CD4-positive, alpha-beta memory T cell (primary cell): ENCODE results near the gene PROX2. TPM values are rescaled to one million over a fixed set of nuclear protein-coding genes. Genes with fewer than 3 reads are reported as not detected.

Source experiments
- CTCF ChIA-PET: fragments of 350-600 bp; sonication (Branson Sonifier 250); formaldehyde crosslinking; loops from one replicate; lab custom pipeline; 2021; ENCODE audit warnings: inconsistent platforms; ENCODE audit not compliant: partially characterized antibody; lab: Charles Lee
- POLR2A ChIA-PET: fragments of 350-600 bp; sonication (Branson Sonifier 250); formaldehyde crosslinking; loops from one replicate; lab custom pipeline; 2021; ENCODE audit not compliant: partially characterized antibody; lab: Charles Lee
- DNase-seq, 5 donors: peaks; one replicate each; pipeline versions ENCODE4 v3.0.0 to v3.0.0-alpha.2; 2020 to 2022; ENCODE audit warnings: mixed read lengths in 1 of 5
- H3K27ac ChIP-seq: one replicate; pipeline ENCODE4 v1.7.0; 2013; ENCODE audit warnings: low read depth, low read length
- H3K27me3 ChIP-seq: 2 replicates; pipeline ENCODE4 v1.7.0; 2013; ENCODE audit warnings: mild to moderate bottlenecking, low read length, moderate library complexity; ENCODE audit not compliant: insufficient read depth
- H3K36me3 ChIP-seq: 2 replicates; pipeline ENCODE4 v1.7.0; 2013; ENCODE audit warnings: mild to moderate bottlenecking, low read length, moderate library complexity; ENCODE audit not compliant: insufficient read depth
- H3K4me1 ChIP-seq: 2 replicates; pipeline ENCODE4 v1.7.0; 2013; ENCODE audit warnings: mild to moderate bottlenecking, low read length, moderate library complexity; ENCODE audit not compliant: insufficient read depth
- H3K4me3 ChIP-seq, 2 donors: one replicate each; pipeline ENCODE4 v1.7.0; 2013; ENCODE audit warnings: low read length in 2 of 2, mild to moderate bottlenecking in 1 of 2
- H3K9me3 ChIP-seq, 2 donors: one replicate each; pipeline ENCODE4 v1.7.0; 2013; ENCODE audit warnings: low read length in 2 of 2, control low read depth in 1 of 2; ENCODE audit not compliant: control insufficient read depth in 1 of 2
- H3K27ac Mint-ChIP-seq, 7 donors: one replicate each; pipeline ENCODE4 v1.8.0; 2020 to 2021; ENCODE audit warnings: mixed read lengths in 7 of 7, mild to moderate bottlenecking in 6 of 7, inconsistent platforms in 3 of 7, moderate library complexity in 3 of 7
- H3K27me3 Mint-ChIP-seq, 2 donors: one replicate each; pipeline ENCODE4 v1.8.0; 2020 to 2021; ENCODE audit warnings: mixed read lengths in 2 of 2
- H3K36me3 Mint-ChIP-seq, 2 donors: one replicate each; pipeline ENCODE4 v1.8.0; 2020 to 2021; ENCODE audit warnings: mixed read lengths in 2 of 2, inconsistent platforms in 1 of 2, mild to moderate bottlenecking in 1 of 2
- H3K4me1 Mint-ChIP-seq, 4 donors: one replicate each; pipeline ENCODE4 v1.8.0; 2020 to 2021; ENCODE audit warnings: mixed read lengths in 4 of 4, mild to moderate bottlenecking in 1 of 4
- H3K4me3 Mint-ChIP-seq, 8 donors: one replicate each; pipeline ENCODE4 v1.8.0; 2020 to 2021; ENCODE audit warnings: mixed read lengths in 8 of 8, mild to moderate bottlenecking in 7 of 8, moderate library complexity in 6 of 8, inconsistent platforms in 3 of 8
- H3K9me3 Mint-ChIP-seq, 8 donors: one replicate each; pipeline ENCODE4 v1.8.0; 2020 to 2021; ENCODE audit warnings: mixed read lengths in 8 of 8, mild to moderate bottlenecking in 5 of 8, inconsistent platforms in 3 of 8, moderate library complexity in 1 of 8
- intact Hi-C: fragments of 100-400 bp; cut with micrococcal nuclease; formaldehyde crosslinking; loops from one replicate; pipeline ENCODE4 v1.15.1; 2023
- polyA plus RNA-seq, 2 donors: library from polyadenylated mRNA; unstranded; fragments of 300-500 nt; fragmentation: Illumina TruSeq; gene quantifications; one replicate each; pipeline ENCODE4 v1.2.3, GENCODE V29; 2021
- total RNA-seq, 2 experiments: library from RNA; stranded (reverse); gene quantifications; one replicate each; pipeline ENCODE4 v1.2.3, GENCODE V29; 2021

PROX2 gene
- total and polyA plus RNA-seq, 4 experiments from 2014 or later: 0.05 TPM; not detected in 3

DNA sequence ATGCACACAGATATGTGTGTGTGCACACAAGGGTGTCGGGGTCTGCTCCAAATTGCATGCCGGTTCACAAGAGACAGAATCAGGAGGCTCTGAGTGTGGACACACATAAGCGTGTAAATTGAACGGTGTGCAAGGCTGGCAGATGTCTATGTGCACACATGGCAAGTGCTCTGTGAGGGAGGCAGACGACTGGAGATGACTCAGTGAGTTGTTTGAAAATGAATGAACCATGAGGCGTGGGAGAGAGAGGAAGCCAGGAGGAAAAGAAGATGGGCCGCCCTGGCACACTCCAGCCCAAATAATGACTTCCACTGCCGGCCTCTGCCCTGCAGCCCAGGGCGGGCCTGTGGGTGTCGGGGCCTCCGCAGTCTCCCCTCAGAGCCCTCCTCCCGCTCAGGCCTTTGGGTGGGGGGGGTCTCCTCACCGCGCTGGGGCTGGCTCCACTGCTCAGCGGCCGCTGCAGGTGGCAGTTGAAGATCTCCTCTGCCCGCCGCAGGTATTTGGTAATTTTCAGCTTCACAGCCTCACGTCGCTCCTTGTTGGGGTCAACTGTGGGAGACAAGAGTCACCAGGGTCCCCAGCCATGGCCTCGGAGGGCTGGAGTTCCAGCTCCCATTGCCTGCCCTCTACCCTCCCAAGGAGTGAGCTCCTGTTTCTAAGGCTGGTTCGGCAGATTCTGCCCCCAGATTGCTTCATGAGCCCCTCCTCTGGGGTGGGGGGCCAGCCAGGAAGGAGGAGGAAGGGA lies 43.6 kb upstream of the PROX2 start:
- no peak overlapping the region for H3K4me3 ChIP-seq
- DNase-seq: no peak
- no peaks in the 10 kb centered on the region for H3K9me3 ChIP-seq
- CTCF ChIA-PET: interaction anchor here (2.1 kb wide), 1 partner anchor 169 kb away, joined by 5 read pairs; no protein-coding TSS in a partner anchor
- H3K9me3 Mint-ChIP-seq: no peaks in the 10 kb centered on the region
- H3K4me1 Mint-ChIP-seq: peaks cover 3 to 8% (median 5%) of the 10 kb centered on the region in 4 donors
- H3K36me3 Mint-ChIP-seq: no peaks in the 10 kb centered on the region
- no peak overlapping the region for H3K4me3 Mint-ChIP-seq
- peak overlapping the region in 1 of 7 donors; percentile 72 for H3K27ac Mint-ChIP-seq
- H3K27me3 Mint-ChIP-seq: peaks cover 0 to 7% of the 10 kb centered on the region in 2 donors
- no peaks in the 10 kb centered on the region for H3K27me3 ChIP-seq
- intact Hi-C loops: no loop called here
- H3K36me3 ChIP-seq: no peaks in the 10 kb centered on the region
- no peak overlapping the region for H3K27ac ChIP-seq
- POLR2A ChIA-PET: no interaction called here
- no peaks in the 10 kb centered on the region for H3K4me1 ChIP-seq

GRCh38 chr14:74918380-74918779 lies 42.4 kb upstream of the PROX2 start:
- CTCF ChIA-PET: no interaction called here
- Mint-ChIP-seq H3K4me3 (no peak overlapping the region), H3K27ac (no peak overlapping the region)

GRCh38 chr14:74917646-74918081 lies 41.7 kb upstream of the PROX2 start:
- H3K27ac Mint-ChIP-seq: peak overlapping the region in 2 of 7 donors; percentile 32 to 43
- no peaks in the 10 kb centered on the region for H3K27me3 Mint-ChIP-seq
- no peak for DNase-seq
- H3K4me3 Mint-ChIP-seq: no peak overlapping the region
- no peak overlapping the region for H3K4me3 ChIP-seq
- no peaks in the 10 kb centered on the region for H3K36me3 Mint-ChIP-seq
- no peaks in the 10 kb centered on the region for H3K9me3 Mint-ChIP-seq
- no peaks in the 10 kb centered on the region for H3K4me1 ChIP-seq
- peaks cover 0 to 6% (median 2%) of the 10 kb centered on the region in 4 donors for H3K4me1 Mint-ChIP-seq
- H3K27me3 ChIP-seq: no peaks in the 10 kb centered on the region
- H3K27ac ChIP-seq: no peak overlapping the region
- H3K36me3 ChIP-seq: no peaks in the 10 kb centered on the region
- POLR2A ChIA-PET: no interaction called here
- H3K9me3 ChIP-seq: no peaks in the 10 kb centered on the region
- intact Hi-C loops: no loop called here
- CTCF ChIA-PET: interaction anchor here (1.1 to 2.1 kb wide), 4 partner anchors 12 to 171 kb away, joined by 3 to 8 read pairs (median 5); no protein-coding TSS in a partner anchor

More at GRCh38 chr14:74918380-74918779, 42.4 kb upstream of the PROX2 start:
- no peaks in the 10 kb centered on the region for H3K27me3 ChIP-seq
- no peaks in the 10 kb centered on the region for H3K36me3 ChIP-seq
- POLR2A ChIA-PET: no interaction called here
- DNase-seq: no peak
- no peak overlapping the region for H3K27ac ChIP-seq
- no peaks in the 10 kb centered on the region for H3K9me3 ChIP-seq
- intact Hi-C loops: no loop called here
- no peaks in the 10 kb centered on the region for H3K4me1 ChIP-seq
- peaks cover 0 to 1% of the 10 kb centered on the region in 2 donors for H3K27me3 Mint-ChIP-seq
- H3K36me3 Mint-ChIP-seq: no peaks in the 10 kb centered on the region
- peaks cover 0 to 6% (median 2%) of the 10 kb centered on the region in 4 donors for H3K4me1 Mint-ChIP-seq
- no peaks in the 10 kb centered on the region for H3K9me3 Mint-ChIP-seq
- H3K4me3 ChIP-seq: no peak overlapping the region

- POLR2A ChIA-PET: no interaction called here
- H3K36me3 Mint-ChIP-seq: no peaks in the 10 kb centered on the region
- no peak for DNase-seq
These were observed 41.2 kb upstream of the PROX2 start for GRCh38 chr14:74917178-74917543.

GRCh38 chr14:74915826-74916225 lies 39.9 kb upstream of the PROX2 start:
- Histone ChIP-seq H3K4me1 (no peaks in the 10 kb centered on the region), H3K9me3 (no peaks in the 10 kb centered on the region), H3K36me3 (no peaks in the 10 kb centered on the region), H3K4me3 (no peak overlapping the region), H3K27me3 (no peaks in the 10 kb centered on the region), H3K27ac (no peak overlapping the region)
- Mint-ChIP-seq H3K4me1 (no peaks in the 10 kb centered on the region), H3K36me3 (no peaks in the 10 kb centered on the region), H3K9me3 (no peaks in the 10 kb centered on the region), H3K4me3 (no peak overlapping the region), H3K27ac (no peak overlapping the region), H3K27me3 (no peaks in the 10 kb centered on the region)
- ChIA-PET CTCF (interaction anchor here (0.7 to 2.1 kb wide), 3 partner anchors 10 to 20 kb away, joined by 3 to 8 read pairs (median 3); no protein-coding TSS in a partner anchor), POLR2A (no interaction called here)
- intact Hi-C loops: no loop called here
- DNase-seq: no peak

More at GRCh38 chr14:74917178-74917543, 41.2 kb upstream of the PROX2 start:
- intact Hi-C loops: no loop called here
- no peak overlapping the region for H3K27ac ChIP-seq
- H3K9me3 Mint-ChIP-seq: no peaks in the 10 kb centered on the region
- no peaks in the 10 kb centered on the region for H3K27me3 ChIP-seq
- no peaks in the 10 kb centered on the region for H3K36me3 ChIP-seq
- H3K4me1 ChIP-seq: no peaks in the 10 kb centered on the region
- CTCF ChIA-PET: interaction anchor here (1.1 to 2.1 kb wide), 4 partner anchors 12 to 172 kb away, joined by 3 to 8 read pairs (median 5); no protein-coding TSS in a partner anchor
- H3K9me3 ChIP-seq: no peaks in the 10 kb centered on the region
- H3K27me3 Mint-ChIP-seq: no peaks in the 10 kb centered on the region
- H3K27ac Mint-ChIP-seq: no peak overlapping the region
- no peak overlapping the region for H3K4me3 ChIP-seq
- H3K4me1 Mint-ChIP-seq: peaks cover 0 to 1% (median 0%) of the 10 kb centered on the region in 4 donors
- H3K4me3 Mint-ChIP-seq: no peak overlapping the region

GRCh38 chr14:74915426-74915825 lies 39.5 kb upstream of the PROX2 start:
- intact Hi-C loops: no loop called here
- ChIA-PET POLR2A (no interaction called here), CTCF (interaction anchor here (0.7 to 1.6 kb wide), 2 partner anchors 10 to 20 kb away, joined by 3 read pairs; no protein-coding TSS in a partner anchor)
- Histone ChIP-seq H3K36me3 (no peaks in the 10 kb centered on the region), H3K9me3 (no peaks in the 10 kb centered on the region), H3K27me3 (no peaks in the 10 kb centered on the region), H3K4me1 (no peaks in the 10 kb centered on the region), H3K4me3 (no peak overlapping the region), H3K27ac (no peak overlapping the region)
- Mint-ChIP-seq H3K27me3 (no peaks in the 10 kb centered on the region), H3K36me3 (no peaks in the 10 kb centered on the region), H3K4me3 (no peak overlapping the region), H3K27ac (no peak overlapping the region), H3K4me1 (no peaks in the 10 kb centered on the region), H3K9me3 (no peaks in the 10 kb centered on the region)
- no peak for DNase-seq

GRCh38 chr14:74913986-74914573 lies 38.1 kb upstream of the PROX2 start:
- CTCF ChIA-PET: interaction anchor here (1.6 kb wide), 1 partner anchor 22 kb away, joined by 3 read pairs; no protein-coding TSS in a partner anchor
- DNase-seq: no peak

More at GRCh38 chr14:74913986-74914573, 38.1 kb upstream of the PROX2 start:
- H3K36me3 ChIP-seq: no peaks in the 10 kb centered on the region
- H3K4me1 ChIP-seq: no peaks in the 10 kb centered on the region
- H3K9me3 ChIP-seq: no peaks in the 10 kb centered on the region
- intact Hi-C loops: no loop called here
- no peaks in the 10 kb centered on the region for H3K27me3 Mint-ChIP-seq
- no peaks in the 10 kb centered on the region for H3K36me3 Mint-ChIP-seq
- no peaks in the 10 kb centered on the region for H3K4me1 Mint-ChIP-seq
- H3K27me3 ChIP-seq: no peaks in the 10 kb centered on the region
- H3K9me3 Mint-ChIP-seq: no peaks in the 10 kb centered on the region
- no peak overlapping the region for H3K4me3 Mint-ChIP-seq
- H3K4me3 ChIP-seq: no peak overlapping the region
- H3K27ac Mint-ChIP-seq: no peak overlapping the region
- POLR2A ChIA-PET: no interaction called here
- H3K27ac ChIP-seq: no peak overlapping the region
